Left ventricle myocardium inferior (tissue), 1 donor: ENCODE results near the gene OR52W1. TPM values are rescaled to one million over a fixed set of nuclear protein-coding genes. Genes with fewer than 3 reads are reported as not detected.
"Not testable (repeated sequence)": the region's sequence is repeated elsewhere in the genome, so short reads cannot be mapped to it uniquely, and the experiment has no call there.

ENCODE experiments used
- DNase-seq: peaks from one replicate; pipeline ENCODE4 v3.0.0-alpha.2; 2020
- H3K27ac ChIP-seq: fragments of 200-600 bp; replicated peaks from 2 replicates; pipeline ENCODE4 v1.8.0; 2021
- H3K27me3 ChIP-seq: fragments of 200-600 bp; 2 replicates; pipeline ENCODE4 v1.8.0; 2021; ENCODE audit warnings: low read depth
- H3K36me3 ChIP-seq: fragments of 200-600 bp; 2 replicates; pipeline ENCODE4 v1.8.0; 2021
- H3K4me1 ChIP-seq: fragments of 200-600 bp; 2 replicates; pipeline ENCODE4 v1.8.0; 2021
- H3K4me3 ChIP-seq: fragments of 200-600 bp; 2 replicates; pipeline ENCODE4 v1.8.0; 2021; ENCODE audit warnings: mild to moderate bottlenecking, moderate library complexity
- H3K9me3 ChIP-seq: fragments of 200-600 bp; replicated peaks from 2 replicates; pipeline ENCODE4 v1.8.0; 2021
- intact Hi-C: fragments of 100-400 bp; cut with micrococcal nuclease; formaldehyde crosslinking; loops from one replicate; pipeline ENCODE4 v1.11.0; 2022
- total RNA-seq: library from RNA; stranded (reverse); fragmentation: NEBNext Ultra II Directional; extraction: Animal tissue kit (Norgen Biotek cat#: 25700); gene quantifications from one replicate; pipeline ENCODE4 v1.2.1, GENCODE V29; 2021
- TF ChIP-seq, protein P1 (sequence below): fragments of 200-600 bp; IDR thresholded peaks from 2 replicates; pipeline ENCODE4 v1.8.0; 2021; ENCODE audit warnings: antibody characterized with exemption, mild to moderate bottlenecking, borderline replicate concordance
- donor health status: DM: no; HTN: yes; CAD: no; lungs with severe emphysema.

OR52W1 gene
- total RNA-seq, 1 donor from 2014 or later, result not detected

DNA sequence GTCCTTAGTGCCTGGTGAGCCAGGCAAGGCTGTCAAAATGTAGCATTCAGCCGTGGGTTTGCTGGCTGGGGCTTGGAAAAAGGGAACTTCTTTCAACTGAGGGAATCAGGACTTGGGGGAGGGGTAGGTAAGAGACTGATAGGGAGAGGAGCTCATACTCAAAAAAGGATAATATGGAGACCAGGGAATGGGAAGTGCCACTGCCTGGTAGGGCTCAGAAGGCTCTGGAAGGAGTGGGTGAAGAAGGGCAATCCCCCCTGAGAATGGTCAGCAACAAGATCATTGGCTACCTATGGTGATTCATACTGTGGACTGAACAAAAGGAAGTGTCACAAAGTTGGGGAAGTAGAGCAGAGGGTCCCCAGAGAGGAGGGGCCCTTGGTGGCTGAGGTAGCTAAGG lies 41.8 kb downstream of the OR52W1 start:
- Histone ChIP-seq H3K27ac (no peak overlapping the region), H3K9me3 (no peaks in the 10 kb centered on the region), H3K36me3 (no peaks in the 10 kb centered on the region), H3K4me1 (no peaks in the 10 kb centered on the region), H3K27me3 (no peaks in the 10 kb centered on the region), H3K4me3 (no peak overlapping the region)
- intact Hi-C loops, result no loop called here
- DNase-seq, result no peak
- TF ChIP-seq, protein P1, sequence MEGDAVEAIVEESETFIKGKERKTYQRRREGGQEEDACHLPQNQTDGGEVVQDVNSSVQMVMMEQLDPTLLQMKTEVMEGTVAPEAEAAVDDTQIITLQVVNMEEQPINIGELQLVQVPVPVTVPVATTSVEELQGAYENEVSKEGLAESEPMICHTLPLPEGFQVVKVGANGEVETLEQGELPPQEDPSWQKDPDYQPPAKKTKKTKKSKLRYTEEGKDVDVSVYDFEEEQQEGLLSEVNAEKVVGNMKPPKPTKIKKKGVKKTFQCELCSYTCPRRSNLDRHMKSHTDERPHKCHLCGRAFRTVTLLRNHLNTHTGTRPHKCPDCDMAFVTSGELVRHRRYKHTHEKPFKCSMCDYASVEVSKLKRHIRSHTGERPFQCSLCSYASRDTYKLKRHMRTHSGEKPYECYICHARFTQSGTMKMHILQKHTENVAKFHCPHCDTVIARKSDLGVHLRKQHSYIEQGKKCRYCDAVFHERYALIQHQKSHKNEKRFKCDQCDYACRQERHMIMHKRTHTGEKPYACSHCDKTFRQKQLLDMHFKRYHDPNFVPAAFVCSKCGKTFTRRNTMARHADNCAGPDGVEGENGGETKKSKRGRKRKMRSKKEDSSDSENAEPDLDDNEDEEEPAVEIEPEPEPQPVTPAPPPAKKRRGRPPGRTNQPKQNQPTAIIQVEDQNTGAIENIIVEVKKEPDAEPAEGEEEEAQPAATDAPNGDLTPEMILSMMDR, result no peak

DNA sequence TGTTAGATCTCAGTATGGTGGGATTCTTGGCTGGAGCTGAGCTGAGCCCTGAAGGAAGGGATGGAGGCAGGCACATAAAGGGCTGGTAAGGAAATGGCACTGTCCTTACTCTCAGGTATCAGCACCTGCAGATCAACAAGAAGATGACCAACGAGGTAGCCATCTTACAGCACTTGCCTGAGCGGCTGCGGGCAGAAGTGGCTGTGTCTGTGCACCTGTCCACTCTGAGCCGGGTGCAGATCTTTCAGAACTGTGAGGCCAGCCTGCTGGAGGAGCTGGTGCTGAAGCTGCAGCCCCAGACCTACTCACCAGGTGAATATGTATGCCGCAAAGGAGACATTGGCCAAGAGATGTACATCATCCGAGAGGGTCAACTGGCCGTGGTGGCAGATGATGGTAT lies 42.3 kb downstream of the OR52W1 start:
- Histone ChIP-seq H3K9me3 (no peaks in the 10 kb centered on the region), H3K27me3 (no peaks in the 10 kb centered on the region), H3K36me3 (no peaks in the 10 kb centered on the region), H3K4me1 (no peaks in the 10 kb centered on the region), H3K4me3 (no peak overlapping the region), H3K27ac (no peak overlapping the region)
- TF ChIP-seq, protein P1, result no peak
- DNase-seq, result no peak
- intact Hi-C loops, result no loop called here

GRCh38 chr11:6245536-6245935 lies 46.5 kb downstream of the OR52W1 start:
- intact Hi-C loops, result no loop called here
- DNase-seq, result no peak
- H3K27me3 ChIP-seq, result no peaks in the 10 kb centered on the region
- no peaks in the 10 kb centered on the region for H3K9me3 ChIP-seq
- H3K4me3 ChIP-seq, result no peak overlapping the region
- TF ChIP-seq, protein P1, result no peak
- no peaks in the 10 kb centered on the region for H3K36me3 ChIP-seq
- H3K27ac ChIP-seq, result no peak overlapping the region
- peaks cover 8% of the 10 kb centered on the region for H3K4me1 ChIP-seq

DNA sequence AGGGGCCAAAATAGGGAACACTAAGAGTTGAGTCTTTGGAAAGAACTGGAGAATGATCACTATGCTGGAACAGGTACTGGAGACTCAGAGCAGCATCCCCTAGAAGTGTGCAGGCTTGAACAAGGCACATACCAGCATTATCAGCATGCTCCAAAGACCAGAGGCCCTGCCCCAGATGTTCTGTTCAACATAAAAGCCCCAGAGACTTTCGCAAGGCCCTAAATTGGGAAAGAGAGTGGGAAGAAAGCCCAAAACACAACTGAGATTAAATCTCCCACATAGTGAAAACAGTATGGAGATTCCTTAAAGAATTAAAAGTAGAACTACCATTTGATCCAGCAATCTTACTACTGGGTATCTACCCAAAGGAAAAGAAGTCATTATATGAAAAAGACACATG lies 49.2 kb downstream of the OR52W1 start:
- no peaks in the 10 kb centered on the region for H3K9me3 ChIP-seq
- peaks cover 15% of the 10 kb centered on the region for H3K4me1 ChIP-seq
- no peak overlapping the region for H3K4me3 ChIP-seq
- intact Hi-C loops, result no loop called here
- TF ChIP-seq, protein P1, result no peak
- no peaks in the 10 kb centered on the region for H3K27me3 ChIP-seq
- no peak overlapping the region for H3K27ac ChIP-seq
- no peak for DNase-seq
- no peaks in the 10 kb centered on the region for H3K36me3 ChIP-seq

- H3K27ac ChIP-seq, H3K4me3 ChIP-seq, H3K36me3 ChIP-seq, DNase-seq, H3K9me3 ChIP-seq, intact Hi-C loops, H3K27me3 ChIP-seq: not testable (repeated sequence)
- peaks cover 15% of the 10 kb centered on the region for H3K4me1 ChIP-seq
Observed at GRCh38 chr11:6248897-6249296, 49.9 kb downstream of the OR52W1 start.

Other genes starting within 250 kb of the OR52W1 start
- not detected for gene OR56A5, start 230.7 kb upstream of the OR52W1 start, total RNA-seq
- gene OR52L1, start 212.2 kb upstream of the OR52W1 start, total RNA-seq, result not detected
- gene OR56A4, start 192.3 kb upstream of the OR52W1 start, total RNA-seq, result not detected
- gene OR56A1, start 168.5 kb upstream of the OR52W1 start, total RNA-seq, result not detected
- gene OR56B4, start 91.5 kb upstream of the OR52W1 start, total RNA-seq, result not detected
- gene OR52B2, start 28.9 kb upstream of the OR52W1 start, total RNA-seq, result not detected
- not detected for gene C11orf42, start 6.3 kb downstream of the OR52W1 start, total RNA-seq
- gene FHIP1B, start 35.4 kb downstream of the OR52W1 start, total RNA-seq, result 12.2 TPM
- gene CNGA4, start 39.9 kb downstream of the OR52W1 start, total RNA-seq, result not detected
- gene CCKBR, start 60.6 kb downstream of the OR52W1 start, total RNA-seq, result not detected
- gene CAVIN3, start 121.3 kb downstream of the OR52W1 start, total RNA-seq, result 37.1 TPM
- gene SMPD1, start 191.2 kb downstream of the OR52W1 start, total RNA-seq, result 49.7 TPM
- 75.5 TPM for gene APBB1, start 219.9 kb downstream of the OR52W1 start, total RNA-seq
- 0.44 TPM for gene HPX, start 241.8 kb downstream of the OR52W1 start, total RNA-seq